GM12891 (cell line): Measurements from ENCODE around the gene OR10A3.

Experiments used
- DNase-seq: peaks from one replicate; pipeline ENCODE4 v3.0.0; 2011; ENCODE audit warnings: low spot score; ENCODE audit not compliant: insufficient read length
- FAIRE-seq: peaks from 2 replicates; lab custom pipeline; 2011; peaks lifted over from hg19 to GRCh38; lab: Jason Lieb, UNC
- PAX5 ChIP-seq: IDR thresholded peaks from 2 replicates; pipeline ENCODE4 v1.6.1; 2011; ENCODE audit warnings: low read length, moderate library complexity, mild to moderate bottlenecking; ENCODE audit not compliant: insufficient read depth, severe bottlenecking
- POLR2A ChIP-seq: IDR thresholded peaks from 2 replicates; pipeline ENCODE4 v1.6.1; 2011; ENCODE audit warnings: low read depth, low read length, control low read depth
- POLR2AphosphoS5 ChIP-seq: IDR thresholded peaks from 2 replicates; pipeline ENCODE4 v1.6.1; 2011; ENCODE audit warnings: low read depth, low read length, control low read depth
- POU2F2 ChIP-seq: IDR thresholded peaks from 2 replicates; pipeline ENCODE4 v1.6.1; 2011; ENCODE audit warnings: low read depth, mild to moderate bottlenecking, control low read depth, low read length, moderate library complexity
- SPI1 ChIP-seq: IDR thresholded peaks from 2 replicates; pipeline ENCODE4 v1.6.1; 2011; ENCODE audit warnings: low read depth, low read length, control low read depth
- TAF1 ChIP-seq: IDR thresholded peaks from 2 replicates; pipeline ENCODE4 v1.6.1; 2011; ENCODE audit warnings: low read depth, low read length, control low read depth

Gene OR10A3

GRCh38 chr11:7896009-7896785 is 45.3 kb downstream of the OR10A3 start:
- DNase-seq (no peak), FAIRE-seq (no peak)
- TF ChIP-seq POLR2AphosphoS5 (no peak), POLR2A (no peak), PAX5 (no peak), SPI1 (no peak), POU2F2 (no peak), TAF1 (no peak)

GRCh38 chr11:7894251-7894650 is 47.3 kb downstream of the OR10A3 start:
- DNase-seq (no peak), FAIRE-seq (no peak)
- TF ChIP-seq PAX5 (no peak), TAF1 (no peak), SPI1 (no peak), POU2F2 (no peak), POLR2A (no peak), POLR2AphosphoS5 (no peak)

- no peak for FAIRE-seq
- no peak for DNase-seq
- TF ChIP-seq PAX5 (no peak), TAF1 (no peak), POLR2A (no peak), POU2F2 (no peak), SPI1 (no peak), POLR2AphosphoS5 (no peak)
Observed at GRCh38 chr11:7893796-7894195, 47.7 kb downstream of the OR10A3 start.

- DNase-seq (no peak), FAIRE-seq (peak; percentile 96)
- no peak for TF ChIP-seq POLR2AphosphoS5
- no peak for TF ChIP-seq POLR2A
- no peak for TF ChIP-seq PAX5
- no peak for TF ChIP-seq SPI1
- no peak for TF ChIP-seq TAF1
- no peak for TF ChIP-seq POU2F2
Observed at GRCh38 chr11:7892840-7893254, 48.7 kb downstream of the OR10A3 start.

GRCh38 chr11:7892059-7892699 is 49.3 kb downstream of the OR10A3 start:
- DNase-seq = no peak
- peak; percentile 87 for FAIRE-seq

GRCh38 chr11:7890417-7891172 is 50.9 kb downstream of the OR10A3 start:
- TF ChIP-seq POLR2A (no peak), TAF1 (no peak), SPI1 (no peak), PAX5 (no peak), POLR2AphosphoS5 (no peak), POU2F2 (no peak)
- DNase-seq = no peak
- FAIRE-seq = peak; percentile 71

More at GRCh38 chr11:7892059-7892699, 49.3 kb downstream of the OR10A3 start:
- TF ChIP-seq POLR2A = no peak
- no peak for TF ChIP-seq TAF1
- TF ChIP-seq SPI1 = peak; percentile 96
- TF ChIP-seq PAX5 = no peak
- TF ChIP-seq POLR2AphosphoS5 = no peak
- TF ChIP-seq POU2F2 = no peak

GRCh38 chr11:7889985-7890384 is 51.5 kb downstream of the OR10A3 start:
- TF ChIP-seq TAF1 (no peak), PAX5 (no peak), POLR2AphosphoS5 (no peak), SPI1 (no peak), POLR2A (no peak), POU2F2 (no peak)
- DNase-seq (no peak), FAIRE-seq (peak; percentile 56)
